CD4-positive, alpha-beta T cell treated with Interleukin-12 subunit alpha and Interleukin-12 subunit beta, for 1 hour (primary cell): ENCODE measurements around the gene SAMD7.

ENCODE experiments used
- DNase-seq: peaks from one replicate; pipeline ENCODE4 v3.0.0-alpha.2; 2020

The SAMD7 gene

GRCh38 chr3:169966951-169967915 is 55.9 kb downstream of the SAMD7 start:
- peak; percentile 48 for DNase-seq

DNA sequence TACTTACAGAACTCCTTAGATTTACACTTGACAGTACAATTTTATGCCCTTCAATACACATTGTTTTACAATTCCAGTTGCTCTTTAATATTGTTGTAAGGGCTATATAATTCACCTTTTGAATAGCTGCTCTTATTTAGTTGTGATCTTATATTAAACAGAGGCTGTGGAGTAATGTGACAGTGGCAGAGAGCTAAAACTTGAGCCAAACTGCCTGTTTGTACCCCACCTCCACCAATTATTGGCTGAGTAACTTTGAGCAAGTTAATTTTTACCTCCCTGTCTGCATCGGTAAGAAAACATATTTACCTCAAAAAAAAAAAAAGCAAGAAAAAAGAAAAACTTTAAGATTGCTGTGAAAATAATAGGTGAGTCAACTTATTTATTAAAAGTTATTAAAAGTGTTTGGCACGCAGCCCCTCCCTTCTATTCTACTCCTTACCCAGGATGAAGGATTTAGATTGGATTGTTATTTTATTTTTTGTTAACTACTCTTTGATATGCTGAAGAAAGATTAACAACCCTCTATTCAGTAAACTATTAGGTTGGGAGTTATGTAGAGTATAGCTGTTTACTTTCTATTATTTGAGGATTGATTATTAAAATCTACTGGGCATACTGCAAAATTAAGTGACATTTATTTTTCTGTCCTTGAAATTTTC is 57.0 kb downstream of the SAMD7 start:
- DNase-seq: no peak

DNA sequence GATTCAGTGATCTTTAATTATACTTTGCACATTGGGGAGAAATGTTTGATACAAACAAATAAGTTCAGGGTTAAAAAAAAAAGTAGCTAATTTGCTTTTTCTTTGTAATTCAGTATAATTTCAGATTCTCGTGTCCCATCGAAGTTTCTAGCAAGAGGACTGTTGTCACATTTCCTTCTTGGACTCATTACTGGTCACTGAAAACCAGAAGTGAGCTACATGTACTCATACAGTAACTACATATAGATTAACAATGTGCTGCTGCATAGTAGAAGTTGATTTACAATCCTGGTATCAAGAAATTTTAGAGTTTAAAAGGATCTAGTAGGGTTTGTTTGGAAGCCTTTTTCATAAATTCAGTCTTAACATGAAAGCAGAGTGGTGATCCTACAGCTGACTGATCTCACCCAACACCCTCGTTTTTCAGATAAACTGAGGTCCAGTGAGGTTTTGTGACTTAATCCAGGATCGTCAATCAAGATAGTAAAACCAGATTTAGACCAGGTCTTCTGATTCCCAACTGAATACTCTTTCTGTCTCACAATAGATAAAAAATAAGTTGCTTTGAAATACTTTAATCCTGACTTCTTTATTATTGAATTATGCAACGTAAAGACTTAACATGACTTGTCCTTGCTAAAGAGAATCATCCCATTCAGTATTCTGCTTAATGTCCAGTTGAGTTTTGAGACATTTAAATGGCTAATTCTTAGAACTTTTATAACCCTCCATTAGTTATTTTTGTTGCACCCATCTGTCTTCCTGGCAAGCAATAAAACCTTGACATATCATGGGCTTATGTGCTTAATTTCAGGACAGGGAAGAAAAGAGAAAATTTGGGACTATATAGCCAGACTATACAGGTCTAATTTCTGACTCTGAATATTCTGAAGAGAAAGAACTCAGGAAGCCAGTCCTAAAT is 58.1 kb downstream of the SAMD7 start:
- DNase-seq: no peak

- no peak for DNase-seq
Measured at GRCh38 chr3:169970847-169971246, 59.5 kb downstream of the SAMD7 start.

DNA sequence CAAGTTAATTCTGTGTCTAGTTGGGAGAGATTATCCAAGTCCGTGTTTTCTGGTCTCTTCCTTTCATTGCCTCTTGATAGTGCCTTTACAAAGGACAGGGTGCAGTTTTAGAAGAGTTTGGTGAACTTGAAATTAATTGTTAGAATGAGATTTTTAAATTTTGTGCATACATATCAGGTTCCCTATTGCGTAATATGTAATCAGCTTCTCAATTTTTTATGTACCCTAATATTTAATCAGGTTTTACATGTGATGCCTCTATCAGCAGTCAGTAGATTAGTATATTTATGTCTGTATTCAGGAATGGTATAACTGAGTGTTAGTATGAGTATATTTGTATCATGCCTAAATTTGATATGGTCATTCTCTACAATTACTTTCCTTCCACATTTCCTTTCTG is 60.1 kb downstream of the SAMD7 start:
- no peak for DNase-seq

DNA sequence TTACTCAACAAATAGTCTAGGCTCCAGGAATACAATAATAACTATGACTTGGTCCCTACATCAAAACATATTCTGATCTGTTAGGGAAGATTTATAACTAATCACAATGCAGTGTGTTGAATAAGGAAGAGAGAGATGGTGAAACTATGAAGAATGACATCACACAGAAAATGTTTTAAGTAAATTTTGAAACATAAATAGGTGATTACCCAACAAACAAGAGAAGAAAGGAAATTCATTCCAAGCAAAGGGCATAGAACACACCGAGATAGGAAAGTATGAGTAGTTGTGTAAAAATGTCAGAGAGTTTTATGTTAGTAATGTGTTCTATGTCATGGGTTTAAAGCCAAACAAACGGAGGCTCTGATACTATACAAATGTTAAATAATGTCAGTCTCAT is 68.7 kb downstream of the SAMD7 start:
- DNase-seq: no peak

DNA sequence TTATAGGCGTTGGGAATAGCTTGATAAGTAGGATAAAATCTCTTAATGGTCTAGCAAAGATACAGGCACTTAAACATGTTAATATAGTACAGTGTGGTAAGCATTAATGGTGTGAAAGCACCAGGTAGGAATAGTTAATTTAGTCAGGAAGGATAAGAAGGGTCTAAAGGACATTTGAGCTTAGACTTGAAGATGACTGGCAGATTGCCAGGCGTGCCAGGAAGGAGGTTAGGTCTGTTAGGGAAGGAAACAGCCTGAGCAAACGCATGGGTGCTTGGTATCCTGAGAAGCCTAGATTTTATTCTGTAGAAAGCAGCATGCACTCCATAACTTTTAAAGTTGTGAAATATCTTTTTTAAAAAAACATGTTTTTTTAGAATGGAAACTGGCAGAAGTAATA is 72.9 kb downstream of the SAMD7 start:
- no peak for DNase-seq
